Loucy (cell line): Measurements from ENCODE around the gene COQ10B.

Source experiments
- H2AFZ ChIP-seq: fragments of 200-600 bp; sonication (generic); 2 replicates; pipeline ENCODE4 v1.6.0; 2016; ENCODE audit warnings: antibody characterized with exemption, mild to moderate bottlenecking, low read length, moderate library complexity
- H3F3A ChIP-seq: fragments of 200-600 bp; 2 replicates; pipeline ENCODE4 v1.6.0; 2016; ENCODE audit warnings: antibody characterized with exemption, low read depth, mild to moderate bottlenecking
- H3K27me3 ChIP-seq: fragments of 200-600 bp; sonication (generic); 2 replicates; pipeline ENCODE4 v1.6.1; 2014; ENCODE audit warnings: low read length, mild to moderate bottlenecking; ENCODE audit not compliant: insufficient read depth, poor library complexity, severe bottlenecking
- H3K36me3 ChIP-seq: fragments of 200-600 bp; sonication (generic); 2 replicates; pipeline ENCODE4 v1.6.1; 2016; ENCODE audit warnings: low read length; ENCODE audit not compliant: insufficient read depth
- H3K4me1 ChIP-seq: fragments of 200-600 bp; sonication (generic); 2 replicates; pipeline ENCODE4 v1.5.1; 2014; ENCODE audit warnings: low read length, mild to moderate bottlenecking; ENCODE audit not compliant: insufficient read depth, poor library complexity, severe bottlenecking
- H3K4me2 ChIP-seq: fragments of 200-600 bp; sonication (generic); 2 replicates; pipeline ENCODE4 v1.6.0; 2014; ENCODE audit warnings: antibody characterized with exemption, low read length, low read depth, mild to moderate bottlenecking; ENCODE audit not compliant: poor library complexity, severe bottlenecking
- H3K4me3 ChIP-seq: fragments of 200-600 bp; sonication (generic); 2 replicates; pipeline ENCODE4 v1.5.1; 2014; ENCODE audit warnings: low read length, mild to moderate bottlenecking, mixed read lengths; ENCODE audit not compliant: poor library complexity, severe bottlenecking
- H3K79me2 ChIP-seq: fragments of 200-600 bp; sonication (generic); 2 replicates; pipeline ENCODE4 v1.6.1; 2014; ENCODE audit warnings: low read length; ENCODE audit not compliant: insufficient read depth
- H3K9ac ChIP-seq: fragments of 200-600 bp; sonication (generic); 2 replicates; pipeline ENCODE4 v1.6.0; 2014; ENCODE audit warnings: mild to moderate bottlenecking, low read depth, low read length, moderate library complexity; ENCODE audit not compliant: poor library complexity, severe bottlenecking
- H3K9me2 ChIP-seq: fragments of 200-600 bp; sonication (generic); replicated peaks from 2 replicates; pipeline ENCODE4 v1.6.1; 2016; ENCODE audit warnings: low read depth, low read length, mixed read lengths
- H3K9me3 ChIP-seq: fragments of 200-600 bp; sonication (generic); 2 replicates; pipeline ENCODE4 v1.6.1; 2014; ENCODE audit warnings: mild to moderate bottlenecking, antibody characterized with exemption, low read length, low read depth; ENCODE audit not compliant: insufficient read depth
- H4K20me1 ChIP-seq: fragments of 200-600 bp; sonication (generic); 2 replicates; pipeline ENCODE4 v1.6.0; 2014; ENCODE audit warnings: antibody characterized with exemption, low read length, mild to moderate bottlenecking; ENCODE audit not compliant: insufficient read depth, poor library complexity, severe bottlenecking
- CTCF ChIP-seq: fragments of 200-600 bp; sonication (generic); conservative IDR thresholded peaks from 2 replicates; pipeline ENCODE4 v1.5.1; 2014; ENCODE audit warnings: mild to moderate bottlenecking, antibody characterized with exemption, low read length
- EZH2phosphoT487 ChIP-seq: fragments of 200-600 bp; IDR thresholded peaks from 2 replicates; pipeline ENCODE4 v1.6.1; 2018; ENCODE audit warnings: antibody characterized with exemption, mild to moderate bottlenecking, moderate library complexity, borderline replicate concordance

COQ10B gene

GRCh38 chr2:197504512-197504911 is 51.2 kb downstream of the COQ10B start:
- Histone ChIP-seq H3F3A (no peaks in the 10 kb centered on the region; the same call in 1 of the 2 replicates), H3K4me3 (no peak overlapping the region), H2AFZ (no peak overlapping the region), H3K79me2 (peaks cover 57% of the 10 kb centered on the region), H3K9ac (no peak overlapping the region), H3K36me3 (peaks cover 11% of the 10 kb centered on the region), H3K9me2 (no peaks in the 10 kb centered on the region), H4K20me1 (peaks cover 30% of the 10 kb centered on the region), H3K9me3 (no peaks in the 10 kb centered on the region), H3K27me3 (no peaks in the 10 kb centered on the region), H3K4me2 (no peak overlapping the region), H3K4me1 (peaks cover 12% of the 10 kb centered on the region)
- TF ChIP-seq EZH2phosphoT487 (no peak), CTCF (no peak)

DNA sequence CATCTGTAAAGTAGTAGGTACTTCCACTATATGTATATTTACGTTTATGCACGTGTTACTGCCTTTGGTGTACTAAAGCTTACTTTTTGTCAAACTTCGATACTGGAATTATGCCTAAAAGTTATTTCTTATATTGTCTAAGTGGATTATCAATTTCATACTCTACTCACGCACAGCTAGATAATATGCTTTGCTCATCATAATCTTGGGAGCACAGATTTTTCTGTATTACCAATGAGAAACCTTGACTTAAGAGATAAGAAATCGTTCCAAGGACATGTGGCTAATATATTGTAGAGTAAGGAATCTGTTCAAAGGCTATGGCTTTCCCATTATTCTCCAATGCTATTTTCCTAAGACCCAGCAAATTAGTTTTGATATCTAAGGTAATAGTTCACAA is 53.3 kb downstream of the COQ10B start:
- no peak for TF ChIP-seq CTCF
- no peak for TF ChIP-seq EZH2phosphoT487

DNA sequence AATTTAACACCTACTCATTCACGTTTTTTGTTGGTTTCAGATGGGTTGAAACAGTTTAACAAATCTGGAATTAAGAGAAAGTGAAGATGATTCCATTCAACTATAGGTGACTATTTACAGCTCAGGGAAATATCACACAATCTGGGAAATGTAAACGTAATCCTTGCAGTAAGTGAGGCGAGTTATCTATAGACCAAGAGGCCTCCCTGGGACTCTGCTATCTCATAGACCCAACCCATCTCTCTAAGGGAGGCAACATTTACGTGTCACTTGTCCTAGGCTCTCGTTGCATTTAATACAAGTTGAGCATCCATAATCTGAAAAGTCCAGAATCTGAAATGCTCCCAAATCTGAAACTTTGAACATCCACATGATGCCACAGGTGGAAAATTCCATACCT is 60.6 kb downstream of the COQ10B start:
- no peak overlapping the region for H3K9ac ChIP-seq
- peaks cover 19% of the 10 kb centered on the region for H3K4me1 ChIP-seq
- H3K9me2 ChIP-seq = no peaks in the 10 kb centered on the region
- H3K27me3 ChIP-seq = no peaks in the 10 kb centered on the region
- no peaks in the 10 kb centered on the region for H3F3A ChIP-seq
- no peak overlapping the region for H3K4me2 ChIP-seq
- H3K9me3 ChIP-seq = no peaks in the 10 kb centered on the region
- peaks cover 44% of the 10 kb centered on the region for H3K79me2 ChIP-seq
- TF ChIP-seq CTCF = no peak
- no peak for TF ChIP-seq EZH2phosphoT487
- peaks cover 16% of the 10 kb centered on the region for H4K20me1 ChIP-seq
- H2AFZ ChIP-seq = no peak overlapping the region
- no peak overlapping the region for H3K4me3 ChIP-seq
- no peaks in the 10 kb centered on the region for H3K36me3 ChIP-seq

More for the DNA sequence above, 53.3 kb downstream of the COQ10B start:
- Histone ChIP-seq H2AFZ (no peak overlapping the region), H3K36me3 (peaks cover 11% of the 10 kb centered on the region), H3K9me3 (no peaks in the 10 kb centered on the region), H3K27me3 (no peaks in the 10 kb centered on the region), H3K4me1 (peaks cover 11% of the 10 kb centered on the region), H3K4me2 (no peak overlapping the region), H3K4me3 (no peak overlapping the region), H3K79me2 (peaks cover 42% of the 10 kb centered on the region), H3K9ac (no peak overlapping the region), H3F3A (no peaks in the 10 kb centered on the region; the same call in 1 of the 2 replicates), H4K20me1 (peaks cover 20% of the 10 kb centered on the region), H3K9me2 (no peaks in the 10 kb centered on the region)
